Upper lobe of left lung (tissue), 4 donors: ENCODE measurements around the gene KPNA6.

Source experiments
- CTCF ChIP-seq, 6 experiments: fragments of 450-650 bp in 4 of 6; fragments of 200-600 bp in 2 of 6; sonication (generic) in 2 of 6; IDR thresholded peaks; one replicate each; pipeline ENCODE4 v1.5.1; 2016 to 2019; ENCODE audit warnings: antibody characterized with exemption in 6 of 6
- EP300 ChIP-seq, 4 donors: sonication (generic); formaldehyde crosslinking; IDR thresholded peaks; one replicate each; pipeline ENCODE4 v1.5.1; 2017; ENCODE audit warnings: antibody characterized with exemption in 4 of 4, control low read depth in 2 of 4
- POLR2A ChIP-seq, 4 donors: fragments of 450-650 bp; IDR thresholded peaks; one replicate each; pipeline ENCODE4 v1.5.1; 2016 to 2017; ENCODE audit warnings: antibody characterized with exemption in 4 of 4, mild to moderate bottlenecking in 2 of 4
- POLR2AphosphoS5 ChIP-seq, 2 donors: sonication (generic); formaldehyde crosslinking; IDR thresholded peaks; one replicate each; pipeline ENCODE4 v1.5.1; 2017; ENCODE audit warnings: antibody characterized with exemption in 2 of 2

- no peak for TF ChIP-seq CTCF (IDR thresholded peaks at IDR 0.05)
- no peak for TF ChIP-seq POLR2A (IDR thresholded peaks at IDR 0.05)
- no peak for TF ChIP-seq EP300 (IDR thresholded peaks at IDR 0.05)
- no peak for TF ChIP-seq POLR2AphosphoS5 (IDR thresholded peaks at IDR 0.05)
Observed at GRCh38 chr1:32216566-32216965, 108.7 kb downstream of the KPNA6 start.
